OCI-LY3 (cell line): Measurements from ENCODE around the gene PTCRA.

Experiments used
- H2AFZ ChIP-seq: fragments of 200-600, 300-600 bp; shearing (Covaris generic); 2 replicates; pipeline ENCODE4 v1.6.0; 2014; ENCODE audit warnings: antibody characterized with exemption, low read depth, low read length
- H3K27ac ChIP-seq: fragments of 200-600, 300-600 bp; sonication (generic); 2 replicates; pipeline ENCODE4 v1.5.1; 2014; ENCODE audit warnings: mild to moderate bottlenecking, low read length, moderate library complexity, mixed read lengths
- H3K27me3 ChIP-seq: fragments of 200-600, 300-600 bp; sonication (generic); 2 replicates; pipeline ENCODE4 v1.6.1; 2014; ENCODE audit warnings: low read depth, low read length, mixed read lengths
- H3K36me3 ChIP-seq: fragments of 200-600, 300-600 bp; sonication (generic); replicated peaks from 2 replicates; pipeline ENCODE3; 2014; ENCODE audit warnings: low read depth, low read length, mixed read lengths
- H3K4me1 ChIP-seq: fragments of 300-600, 200-600 bp; sonication (generic); 2 replicates; pipeline ENCODE4 v1.6.1; 2014; ENCODE audit warnings: low read length, mixed read lengths
- H3K4me2 ChIP-seq: fragments of 200-600, 300-600 bp; sonication (generic); 2 replicates; pipeline ENCODE4 v1.6.1; 2014; ENCODE audit warnings: low read length, mixed read lengths
- H3K4me3 ChIP-seq: fragments of 300-600, 200-600 bp; sonication (generic); 2 replicates; pipeline ENCODE4 v1.5.1; 2014; ENCODE audit warnings: antibody characterized with exemption, mild to moderate bottlenecking, low read length, moderate library complexity
- H3K79me2 ChIP-seq: fragments of 300-600, 200-600 bp; shearing (Covaris generic); 2 replicates; pipeline ENCODE4 v1.6.1; 2014; ENCODE audit warnings: mild to moderate bottlenecking, low read length, mixed read lengths
- H3K9ac ChIP-seq: fragments of 300-600, 200-600 bp; shearing (Covaris generic); 2 replicates; pipeline ENCODE4 v1.6.0; 2014; ENCODE audit warnings: mild to moderate bottlenecking, low read length, moderate library complexity
- H3K9me3 ChIP-seq: fragments of 200-600, 300-600 bp; shearing (Covaris generic); 2 replicates; pipeline ENCODE4 v1.6.1; 2014; ENCODE audit warnings: low read length, mixed read lengths; ENCODE audit not compliant: insufficient read depth
- H4K20me1 ChIP-seq: fragments of 200-600, 300-600 bp; sonication (generic); 2 replicates; pipeline ENCODE4 v1.6.1; 2016; ENCODE audit warnings: low read length, mixed read lengths; ENCODE audit not compliant: insufficient read depth
- CTCF ChIP-seq: fragments of 200-600, 300-600 bp; sonication (generic); IDR thresholded peaks from 2 replicates; pipeline ENCODE4 v1.5.1; 2014; ENCODE audit warnings: antibody characterized with exemption, low read length, low read depth
- EZH2phosphoT487 ChIP-seq: fragments of 200-600 bp; shearing (Covaris generic); IDR thresholded peaks from 2 replicates; pipeline ENCODE4 v1.6.1; 2018; ENCODE audit warnings: antibody characterized with exemption, mixed run types, low read depth

The PTCRA gene

GRCh38 chr6:42915732-42916131, at the start of gene PTCRA:
Gene PTCRA, plus strand, starts transcription at chr6:42916053. Its CDS starts 17 bp downstream, at chr6:42916070.
- Histone ChIP-seq H3K79me2 (no peaks in the 10 kb centered on the region), H3K36me3 (no peaks in the 10 kb centered on the region), H3K27me3 (no peaks in the 10 kb centered on the region), H3K4me1 (peaks cover 8% of the 10 kb centered on the region; the same call in 1 of the 2 replicates), H3K9me3 (no peaks in the 10 kb centered on the region), H3K4me2 (peak within 1 kb of the TSS; percentile 11; the same call in 1 of the 2 replicates), H2AFZ (peak within 1 kb of the TSS; percentile 87), H3K9ac (no peak within 1 kb of the TSS), H3K27ac (no peak within 1 kb of the TSS), H3K4me3 (no peak within 1 kb of the TSS), H4K20me1 (no peaks in the 10 kb centered on the region)
- TF ChIP-seq EZH2phosphoT487 (no peak), CTCF (no peak)

GRCh38 chr6:42870145-42870936, 45.5 kb upstream of the PTCRA start:
- H2AFZ ChIP-seq = no peak overlapping the region

GRCh38 chr6:42871711-42872110, 44.1 kb upstream of the PTCRA start:
- H3K4me3 ChIP-seq = no peak overlapping the region
- no peaks in the 10 kb centered on the region for H3K27me3 ChIP-seq
- TF ChIP-seq EZH2phosphoT487 = no peak
- TF ChIP-seq CTCF = no peak
- no peak overlapping the region for H3K9ac ChIP-seq
- no peaks in the 10 kb centered on the region for H3K4me1 ChIP-seq
- no peaks in the 10 kb centered on the region for H4K20me1 ChIP-seq
- H2AFZ ChIP-seq = no peak overlapping the region
- no peak overlapping the region for H3K27ac ChIP-seq
- no peaks in the 10 kb centered on the region for H3K9me3 ChIP-seq
- peaks cover 11% of the 10 kb centered on the region for H3K36me3 ChIP-seq
- no peak overlapping the region for H3K4me2 ChIP-seq
- no peaks in the 10 kb centered on the region for H3K79me2 ChIP-seq

More at GRCh38 chr6:42870145-42870936, 45.5 kb upstream of the PTCRA start:
- no peaks in the 10 kb centered on the region for H3K9me3 ChIP-seq
- H4K20me1 ChIP-seq = no peaks in the 10 kb centered on the region
- TF ChIP-seq EZH2phosphoT487 = no peak
- no peak overlapping the region for H3K4me3 ChIP-seq
- H3K27ac ChIP-seq = no peak overlapping the region
- no peaks in the 10 kb centered on the region for H3K79me2 ChIP-seq
- H3K4me2 ChIP-seq = no peak overlapping the region
- no peaks in the 10 kb centered on the region for H3K4me1 ChIP-seq
- peaks cover 15% of the 10 kb centered on the region for H3K36me3 ChIP-seq
- no peak overlapping the region for H3K9ac ChIP-seq
- H3K27me3 ChIP-seq = no peaks in the 10 kb centered on the region

- Histone ChIP-seq H2AFZ (no peak overlapping the region), H3K79me2 (no peaks in the 10 kb centered on the region), H3K4me3 (no peak overlapping the region), H3K9me3 (no peaks in the 10 kb centered on the region), H3K27ac (no peak overlapping the region), H3K9ac (no peak overlapping the region), H3K27me3 (no peaks in the 10 kb centered on the region), H3K4me2 (no peak overlapping the region), H4K20me1 (no peaks in the 10 kb centered on the region), H3K36me3 (peaks cover 4% of the 10 kb centered on the region), H3K4me1 (no peaks in the 10 kb centered on the region)
- TF ChIP-seq EZH2phosphoT487 = no peak
- TF ChIP-seq CTCF = no peak
These were observed 42.5 kb upstream of the PTCRA start for GRCh38 chr6:42873313-42873712.
